ENCODE measurements around the gene EMC1. TPM values are rescaled to one million over a fixed set of nuclear protein-coding genes. Genes with fewer than 3 reads are reported as not detected.

Gene EMC1
- total RNA-seq, 2 donors from 2014 or later, result 59.0 to 67.5 TPM

DNA sequence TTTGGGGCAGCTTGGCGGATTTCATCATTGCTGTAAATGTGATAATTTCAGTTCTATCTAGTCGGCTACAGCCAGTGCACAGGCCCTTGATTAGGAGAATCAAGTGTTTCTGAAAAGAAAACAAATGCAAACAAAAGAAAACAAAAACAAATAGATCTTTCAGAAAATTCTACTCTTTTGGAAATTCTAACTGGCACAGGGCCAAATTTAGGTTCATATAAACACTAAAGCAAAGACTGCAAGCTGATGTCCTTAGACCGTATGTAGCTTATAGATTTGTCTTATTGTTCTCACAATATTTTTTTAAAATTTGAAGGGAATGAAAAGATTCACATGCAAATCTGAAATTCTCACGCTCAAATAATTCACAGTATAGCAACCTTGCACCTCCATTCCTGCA, 52.5 kb downstream of the EMC1 start:
- Histone ChIP-seq H3K4me3 (ENCODE audit: low read length) (no peak overlapping the region), H3K27me3 (ENCODE audit: control insufficient read depth, insufficient read depth, low read length, poor library complexity, severe bottlenecking) (no peaks in the 10 kb centered on the region), H3K4me1 (ENCODE audit: control insufficient read depth, insufficient read depth, low read length) (peaks cover 6% of the 10 kb centered on the region), H3K27ac (ENCODE audit: low read depth, low read length) (no peak overlapping the region), H3K36me3 (ENCODE audit: control insufficient read depth, insufficient read depth, low read length) (peaks cover 67% of the 10 kb centered on the region), H3K9ac (ENCODE audit: extremely low read depth, low read length, poor library complexity, severe bottlenecking) (no peak overlapping the region), H3K9me3 (ENCODE audit: control insufficient read depth, low read length) (no peaks in the 10 kb centered on the region)
- Mint-ChIP-seq H3K4me1 (peaks cover 12% of the 10 kb centered on the region), H3K36me3 (ENCODE audit: low read depth) (peaks cover 53% of the 10 kb centered on the region), H3K27ac (no peak overlapping the region), H3K9me3 (no peaks in the 10 kb centered on the region), H3K27me3 (ENCODE audit: insufficient read depth) (no peaks in the 10 kb centered on the region), H3K4me3 (no peak overlapping the region)
- no peak for TF ChIP-seq CTCF (conservative IDR thresholded peaks at IDR 0.05)
- no peak for DNase-seq
- WGBS, 2 experiments (ENCODE audit: insufficient coverage in 1 of 2, insufficient read length in 1 of 2), result 90 to 94% methylated on average over 2 to 4 of the region's 4 CpGs

DNA sequence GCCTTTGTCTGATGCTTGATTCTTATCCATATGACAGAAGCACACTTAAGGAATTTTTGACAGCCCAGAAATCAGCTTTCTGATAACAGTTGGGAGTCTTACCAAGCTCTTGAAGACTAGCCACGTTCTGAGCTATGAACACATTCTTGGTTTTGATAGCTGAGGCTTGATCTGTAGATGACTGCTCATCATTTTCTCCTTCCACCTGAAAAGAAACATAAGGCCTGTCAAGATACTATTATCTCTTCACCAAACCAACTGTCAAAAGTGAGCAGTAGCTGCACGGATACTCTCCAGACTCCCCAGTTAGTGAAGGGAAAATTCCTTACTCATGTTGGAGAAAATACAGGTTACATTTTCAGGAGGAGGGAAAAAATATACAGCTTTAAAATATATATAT, 53.5 kb downstream of the EMC1 start:
- Mint-ChIP-seq H3K4me3 (no peak overlapping the region), H3K27ac (no peak overlapping the region), H3K36me3 (ENCODE audit: low read depth) (peaks cover 63% of the 10 kb centered on the region), H3K27me3 (ENCODE audit: insufficient read depth) (no peaks in the 10 kb centered on the region), H3K4me1 (peaks cover 12% of the 10 kb centered on the region), H3K9me3 (no peaks in the 10 kb centered on the region)
- Histone ChIP-seq H3K36me3 (ENCODE audit: control insufficient read depth, insufficient read depth, low read length) (peaks cover 77% of the 10 kb centered on the region), H3K4me3 (ENCODE audit: low read length) (no peak overlapping the region), H3K27ac (ENCODE audit: low read depth, low read length) (no peak overlapping the region), H3K9ac (ENCODE audit: extremely low read depth, low read length, poor library complexity, severe bottlenecking) (no peak overlapping the region), H3K9me3 (ENCODE audit: control insufficient read depth, low read length) (no peaks in the 10 kb centered on the region), H3K27me3 (ENCODE audit: control insufficient read depth, insufficient read depth, low read length, poor library complexity, severe bottlenecking) (no peaks in the 10 kb centered on the region), H3K4me1 (ENCODE audit: control insufficient read depth, insufficient read depth, low read length) (peaks cover 6% of the 10 kb centered on the region)
- no peak for DNase-seq
- TF ChIP-seq CTCF (conservative IDR thresholded peaks at IDR 0.05), result no peak
- 87 to 100% methylated on average over 1 to 2 of the region's 2 CpGs for WGBS, 2 experiments (ENCODE audit: insufficient coverage in 1 of 2, insufficient read length in 1 of 2)

GRCh38 chr1:19196331-19196730, 55.0 kb downstream of the EMC1 start:
- no peak overlapping the region for H3K4me3 Mint-ChIP-seq
- H3K36me3 Mint-ChIP-seq (ENCODE audit: low read depth), result peaks cover 78% of the 10 kb centered on the region
- WGBS, 2 experiments (ENCODE audit: insufficient coverage in 1 of 2, insufficient read length in 1 of 2), result 89 to 100% methylated on average over 1 to 3 of the region's 3 CpGs
- Histone ChIP-seq H3K27ac (ENCODE audit: low read depth, low read length) (no peak overlapping the region), H3K4me3 (ENCODE audit: low read length) (no peak overlapping the region), H3K4me1 (ENCODE audit: control insufficient read depth, insufficient read depth, low read length) (peaks cover 3% of the 10 kb centered on the region), H3K36me3 (ENCODE audit: control insufficient read depth, insufficient read depth, low read length) (peaks cover 90% of the 10 kb centered on the region), H3K27me3 (ENCODE audit: control insufficient read depth, insufficient read depth, low read length, poor library complexity, severe bottlenecking) (no peaks in the 10 kb centered on the region), H3K9ac (ENCODE audit: extremely low read depth, low read length, poor library complexity, severe bottlenecking) (no peak overlapping the region), H3K9me3 (ENCODE audit: control insufficient read depth, low read length) (no peaks in the 10 kb centered on the region)
- no peak for DNase-seq
- no peaks in the 10 kb centered on the region for H3K4me1 Mint-ChIP-seq
- no peak for TF ChIP-seq CTCF (conservative IDR thresholded peaks at IDR 0.05)
- no peak overlapping the region for H3K27ac Mint-ChIP-seq
- H3K27me3 Mint-ChIP-seq (ENCODE audit: insufficient read depth), result no peaks in the 10 kb centered on the region
- H3K9me3 Mint-ChIP-seq, result no peaks in the 10 kb centered on the region

All from endodermal cell (in vitro differentiated cells).